HG03521 (cell line): Measurements from ENCODE around the gene ZBTB46.

Source experiments
- ATAC-seq: cut with Tn5 transposase; IDR thresholded peaks from one replicate; pipeline ENCODE4 v1.9.1; 2021; ENCODE audit warnings: mild to moderate bottlenecking, moderate library complexity; ENCODE audit not compliant: unreplicated experiment

ZBTB46 gene

GRCh38 chr20:63768591-63769515 lies 62.2 kb downstream of the ZBTB46 start:
- ATAC-seq: no peak

- no peak for ATAC-seq
Measured at GRCh38 chr20:63767886-63768285, 63.2 kb downstream of the ZBTB46 start.

GRCh38 chr20:63767456-63767855 lies 63.6 kb downstream of the ZBTB46 start:
- no peak for ATAC-seq

GRCh38 chr20:63766695-63767426 lies 64.2 kb downstream of the ZBTB46 start:
- no peak for ATAC-seq

- no peak for ATAC-seq
Measured at GRCh38 chr20:63765902-63766301, 65.2 kb downstream of the ZBTB46 start.

- ATAC-seq: no peak
Measured at GRCh38 chr20:63765082-63765873, 65.8 kb downstream of the ZBTB46 start.

- no peak for ATAC-seq
Measured at GRCh38 chr20:63759377-63759901, 71.6 kb downstream of the ZBTB46 start.

- no peak for ATAC-seq
Measured at GRCh38 chr20:63758152-63758551, 72.9 kb downstream of the ZBTB46 start.

- ATAC-seq: no peak
Measured at GRCh38 chr20:63756648-63756991, 74.4 kb downstream of the ZBTB46 start.

GRCh38 chr20:63755933-63756647 lies 75.0 kb downstream of the ZBTB46 start:
- no peak for ATAC-seq

GRCh38 chr20:63754008-63754407 lies 77.1 kb downstream of the ZBTB46 start:
- no peak for ATAC-seq

- no peak for ATAC-seq
Measured at GRCh38 chr20:63753381-63753780, 77.7 kb downstream of the ZBTB46 start.

GRCh38 chr20:63752411-63753101 lies 78.5 kb downstream of the ZBTB46 start:
- no peak for ATAC-seq

GRCh38 chr20:63751471-63752271 lies 79.4 kb downstream of the ZBTB46 start:
- ATAC-seq: no peak

- no peak for ATAC-seq
Measured at GRCh38 chr20:63750807-63751470, 80.1 kb downstream of the ZBTB46 start.

- no peak for ATAC-seq
Measured at GRCh38 chr20:63749597-63750508, 81.2 kb downstream of the ZBTB46 start.

GRCh38 chr20:63748934-63749270 lies 82.2 kb downstream of the ZBTB46 start:
- no peak for ATAC-seq
